ENCODE measurements around the gene NFKB2.

DNA sequence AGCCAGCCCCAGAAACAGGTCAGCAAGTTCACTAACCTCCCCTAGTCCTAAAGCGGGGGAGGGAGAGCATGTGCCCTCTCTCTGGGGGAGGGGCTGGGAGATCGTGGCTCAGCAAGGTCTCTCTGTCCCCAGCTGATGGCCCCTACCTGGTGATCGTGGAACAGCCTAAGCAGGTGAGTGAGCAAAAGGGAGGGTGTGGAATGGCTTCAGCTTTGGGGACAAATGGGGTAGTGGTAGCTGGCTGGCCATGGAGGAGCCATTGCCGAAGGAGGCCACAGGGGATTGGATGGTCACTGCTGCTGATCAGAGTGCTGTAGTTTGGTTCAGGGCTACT is 779 bp downstream of the NFKB2 start:
- TF ChIP-seq, protein P1, sequence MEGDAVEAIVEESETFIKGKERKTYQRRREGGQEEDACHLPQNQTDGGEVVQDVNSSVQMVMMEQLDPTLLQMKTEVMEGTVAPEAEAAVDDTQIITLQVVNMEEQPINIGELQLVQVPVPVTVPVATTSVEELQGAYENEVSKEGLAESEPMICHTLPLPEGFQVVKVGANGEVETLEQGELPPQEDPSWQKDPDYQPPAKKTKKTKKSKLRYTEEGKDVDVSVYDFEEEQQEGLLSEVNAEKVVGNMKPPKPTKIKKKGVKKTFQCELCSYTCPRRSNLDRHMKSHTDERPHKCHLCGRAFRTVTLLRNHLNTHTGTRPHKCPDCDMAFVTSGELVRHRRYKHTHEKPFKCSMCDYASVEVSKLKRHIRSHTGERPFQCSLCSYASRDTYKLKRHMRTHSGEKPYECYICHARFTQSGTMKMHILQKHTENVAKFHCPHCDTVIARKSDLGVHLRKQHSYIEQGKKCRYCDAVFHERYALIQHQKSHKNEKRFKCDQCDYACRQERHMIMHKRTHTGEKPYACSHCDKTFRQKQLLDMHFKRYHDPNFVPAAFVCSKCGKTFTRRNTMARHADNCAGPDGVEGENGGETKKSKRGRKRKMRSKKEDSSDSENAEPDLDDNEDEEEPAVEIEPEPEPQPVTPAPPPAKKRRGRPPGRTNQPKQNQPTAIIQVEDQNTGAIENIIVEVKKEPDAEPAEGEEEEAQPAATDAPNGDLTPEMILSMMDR (IDR thresholded peaks at IDR 0.05) = no peak
- TF ChIP-seq EP300 (IDR thresholded peaks at IDR 0.05) = no peak
- TF ChIP-seq POLR2A (IDR thresholded peaks at IDR 0.05) = no peak
